ENCODE data around the gene SLC35F1.
"Not testable (repeated sequence)": the region's sequence is repeated elsewhere in the genome, so short reads cannot be mapped to it uniquely, and the experiment has no call there.

SLC35F1 gene

DNA sequence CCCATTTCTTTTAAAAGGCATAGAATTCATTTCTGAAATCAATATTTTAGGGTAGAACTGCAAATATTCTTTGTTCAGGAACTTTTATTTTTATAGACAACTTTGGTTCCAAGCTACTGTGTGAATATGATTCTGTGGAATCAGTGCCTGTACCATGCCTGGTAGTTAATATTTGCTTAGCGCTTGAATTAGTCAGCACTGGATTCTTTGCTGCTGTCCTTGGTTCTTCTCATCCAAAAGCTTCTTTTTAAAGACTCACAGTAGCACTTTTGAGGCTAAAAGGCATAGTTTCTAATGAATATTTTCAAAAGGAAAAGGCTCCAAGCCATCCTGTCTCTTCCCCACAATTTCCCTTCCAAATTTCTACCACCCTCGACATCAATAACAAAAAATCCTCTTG lies 109.5 kb downstream of the SLC35F1 start:
- DNase-seq: no peak

DNA sequence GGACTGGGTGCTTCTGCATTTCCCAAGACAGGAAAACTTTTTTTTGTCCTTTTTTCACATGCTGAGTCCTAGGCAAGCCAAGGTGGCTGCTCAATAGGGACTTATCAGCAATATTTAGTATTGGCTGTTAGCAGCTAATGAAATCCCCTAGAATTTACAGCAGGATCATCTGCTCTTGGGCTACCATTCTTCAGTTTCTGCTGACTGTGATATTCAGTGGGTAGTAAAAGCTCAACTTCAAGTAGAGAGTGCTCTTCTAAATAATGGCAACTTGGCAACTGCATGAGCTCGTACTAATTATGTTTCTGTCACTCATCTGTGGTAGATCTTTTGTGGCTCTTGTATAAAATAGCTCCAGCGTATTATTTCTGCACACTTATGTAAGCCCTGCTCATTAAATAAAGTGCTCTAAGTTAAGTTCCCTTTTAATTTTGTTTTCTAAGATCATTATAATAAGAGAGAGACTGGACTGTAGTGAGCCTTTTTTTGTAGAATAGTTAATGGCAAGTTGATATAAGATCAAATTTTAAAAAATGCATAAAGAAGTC lies 110.3 kb downstream of the SLC35F1 start:
- no peak for DNase-seq

DNA sequence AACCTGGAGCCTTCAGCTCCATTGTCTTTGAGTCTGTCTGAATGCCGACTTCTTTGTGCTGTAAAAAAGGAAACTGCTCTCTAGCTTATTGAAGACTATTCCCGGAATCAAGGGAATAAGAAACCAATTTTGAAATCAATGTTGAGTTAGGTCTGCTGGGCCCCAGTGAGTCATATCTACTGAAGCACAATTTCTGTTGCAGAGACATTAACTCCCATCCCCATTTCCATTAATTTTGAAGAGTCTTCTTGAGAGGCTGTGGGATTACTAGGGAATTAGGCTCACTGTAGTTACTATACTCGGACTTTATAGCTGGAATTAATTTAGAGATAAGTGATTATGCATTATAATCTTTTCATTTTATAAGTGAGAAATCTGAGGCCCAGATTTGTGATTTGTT lies 116.7 kb downstream of the SLC35F1 start:
- no peak for DNase-seq

DNA sequence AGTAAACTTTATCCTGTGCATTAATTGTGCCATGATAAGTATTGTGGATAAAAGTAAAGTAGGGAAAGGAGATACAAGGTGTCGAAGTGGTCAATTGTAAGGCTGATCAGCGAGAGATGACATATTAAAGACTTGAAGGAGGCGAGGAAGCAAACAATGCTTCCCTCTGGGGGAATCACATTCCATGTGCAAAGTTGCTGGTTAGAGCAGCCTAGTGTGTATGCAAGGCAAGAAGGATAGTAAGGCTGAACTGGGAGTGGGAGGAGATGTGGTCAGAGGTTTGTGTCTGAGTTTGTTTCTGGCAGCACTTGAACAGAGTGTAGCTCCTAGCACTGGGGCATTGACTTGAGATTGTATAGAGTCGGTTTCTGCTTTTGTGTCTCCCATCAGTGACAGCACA lies 122.9 kb downstream of the SLC35F1 start:
- no peak for DNase-seq

DNA sequence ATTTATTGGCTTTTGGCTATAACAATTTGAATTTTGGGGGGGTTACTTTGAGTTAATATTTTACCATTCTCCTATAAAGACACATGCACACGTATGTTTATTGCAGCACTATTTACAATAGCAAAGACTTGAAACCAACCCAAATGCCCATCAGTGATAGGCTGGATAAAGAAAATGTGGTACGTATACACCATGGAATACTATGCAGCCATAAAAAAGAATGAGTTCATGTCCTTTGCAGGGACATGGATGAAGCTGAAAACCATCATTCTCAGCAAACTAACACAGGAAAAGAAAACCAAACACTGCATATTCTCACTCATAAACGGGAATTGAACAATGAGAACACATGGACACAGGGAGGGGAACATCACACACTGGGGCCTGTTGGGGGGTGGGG lies 130.4 kb downstream of the SLC35F1 start:
- not testable (repeated sequence) for DNase-seq

DNA sequence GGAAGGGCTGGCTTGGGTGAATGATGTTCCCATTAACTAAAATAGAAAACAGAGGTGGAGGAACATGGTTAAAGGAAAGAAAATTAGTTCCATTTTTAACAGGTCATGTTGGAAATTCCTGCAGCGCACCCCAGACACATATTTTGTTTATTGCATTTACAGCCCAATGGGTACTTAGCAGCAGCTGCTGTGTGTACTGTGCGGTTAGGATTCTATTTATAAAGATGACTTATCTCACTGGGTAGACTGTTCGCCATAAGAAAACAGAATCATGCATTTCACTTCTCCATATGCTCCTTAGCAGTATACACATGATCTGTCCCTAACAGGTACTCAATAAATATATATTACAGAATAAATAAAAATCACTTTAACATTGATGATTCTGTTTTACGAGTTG lies 135.8 kb downstream of the SLC35F1 start:
- DNase-seq: no peak

DNA sequence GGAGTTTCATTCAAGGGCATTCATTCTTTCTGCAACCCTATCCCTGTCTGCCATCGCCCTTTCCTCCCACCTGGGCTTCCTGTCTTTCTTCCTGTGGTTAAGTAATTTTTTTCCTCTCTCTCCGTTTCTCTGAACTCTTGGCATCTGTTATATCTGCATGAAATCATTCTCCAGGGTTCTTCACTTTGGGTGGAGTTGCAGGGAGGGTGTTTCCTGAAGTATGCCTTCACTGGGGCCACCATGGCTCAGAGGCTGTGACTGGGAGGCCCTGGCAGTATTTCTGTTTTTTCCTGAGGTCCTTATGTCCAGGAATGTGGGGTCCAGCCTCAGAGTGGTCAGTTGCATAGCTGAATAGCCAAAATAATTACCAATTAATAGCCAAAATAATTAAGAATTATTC lies 137.2 kb downstream of the SLC35F1 start:
- DNase-seq: no peak

DNA sequence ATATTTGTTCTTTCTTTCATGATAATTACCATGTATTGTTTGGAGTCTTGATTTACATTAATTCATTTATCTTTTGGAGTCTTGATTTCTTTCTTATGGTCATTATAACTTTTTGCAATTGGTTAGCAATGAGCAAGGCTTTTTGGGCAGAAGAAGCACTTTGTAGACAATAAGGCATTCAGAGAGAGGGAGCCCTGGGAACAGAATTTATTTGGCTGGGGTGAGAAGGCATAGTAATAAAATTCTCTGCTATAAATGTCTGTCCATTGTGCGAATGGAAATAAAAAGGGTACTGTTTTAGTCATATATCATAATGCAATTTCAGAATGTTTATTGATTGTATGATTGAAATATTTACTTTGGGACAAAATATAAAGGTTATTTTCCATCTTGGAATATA lies 147.0 kb downstream of the SLC35F1 start:
- DNase-seq: no peak

DNA sequence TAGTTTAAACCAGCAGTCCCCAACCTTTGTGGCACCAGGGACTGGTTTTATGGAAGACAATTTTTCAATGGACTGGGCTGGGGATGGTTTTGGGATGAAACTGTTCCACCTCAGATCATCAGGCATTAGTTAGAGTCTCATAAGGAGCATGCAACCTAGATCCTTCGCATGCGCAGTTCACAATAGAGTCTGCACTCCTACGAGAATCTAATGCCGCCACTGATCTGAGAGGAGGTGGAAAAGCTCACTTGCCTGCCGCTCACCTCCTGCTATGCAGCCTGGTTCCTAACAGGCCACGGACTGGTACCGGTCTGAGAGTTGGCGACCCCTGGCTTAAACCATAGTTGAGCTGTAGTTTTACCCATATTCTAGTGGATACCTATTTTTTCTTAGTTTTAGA lies 154.6 kb downstream of the SLC35F1 start:
- DNase-seq: no peak

DNA sequence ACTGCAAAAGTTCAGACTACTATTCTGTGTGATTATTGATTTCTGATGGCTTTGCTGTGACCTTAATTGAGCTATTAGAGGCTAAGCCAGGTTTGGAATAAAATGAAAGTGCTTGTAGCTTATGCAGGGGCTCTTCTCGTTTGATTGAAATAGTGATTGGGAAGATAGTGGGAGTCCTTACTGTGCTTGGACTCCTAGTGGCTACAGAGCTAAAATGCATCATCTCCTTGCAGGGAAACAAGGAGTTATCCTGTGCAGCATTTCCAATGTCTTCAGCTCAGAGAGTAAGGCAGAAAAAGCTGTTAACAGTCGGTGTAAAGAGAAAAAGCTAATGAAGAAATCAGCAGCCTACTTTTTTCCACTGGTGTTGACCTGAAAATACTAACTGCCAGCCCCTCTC lies 173.5 kb downstream of the SLC35F1 start:
- no peak for DNase-seq

DNA sequence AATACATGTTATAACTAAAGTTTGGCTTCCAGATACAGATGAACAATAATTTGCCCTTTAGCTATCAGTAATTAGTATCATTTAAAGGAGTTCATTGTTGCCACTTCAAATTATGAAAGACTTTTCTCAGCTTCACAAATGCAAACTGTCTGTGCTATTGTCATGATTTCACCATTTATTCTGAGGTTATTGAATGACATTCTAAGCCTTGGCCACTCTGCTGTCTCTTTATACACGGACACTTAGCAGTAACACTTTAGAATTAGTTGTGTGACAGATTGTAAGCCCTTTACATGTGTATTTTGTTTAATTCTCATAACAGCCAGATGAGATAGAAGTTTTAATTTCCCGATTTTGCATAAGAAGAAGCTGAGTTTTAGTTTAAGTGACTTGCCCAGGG lies 176.6 kb downstream of the SLC35F1 start:
- no peak for DNase-seq

DNA sequence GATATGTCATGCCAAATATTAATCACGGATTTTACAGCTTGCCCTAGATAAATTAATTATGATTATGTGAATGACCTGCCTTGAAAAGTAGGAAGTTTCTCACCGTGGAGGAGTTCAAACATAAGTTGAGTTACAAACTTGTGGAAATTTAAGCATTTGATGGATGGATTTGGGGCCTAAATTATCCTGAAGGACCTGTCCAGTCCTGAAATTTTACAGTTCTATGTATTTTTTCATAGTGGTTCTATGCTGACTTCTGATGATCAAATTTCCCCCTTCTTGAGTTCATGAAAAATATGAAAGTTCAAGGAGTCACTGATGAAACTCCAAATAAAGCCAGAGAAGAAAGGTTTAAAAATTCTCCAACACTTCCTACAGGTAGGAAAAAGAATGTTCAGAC lies 178.6 kb downstream of the SLC35F1 start:
- no peak for DNase-seq

DNA sequence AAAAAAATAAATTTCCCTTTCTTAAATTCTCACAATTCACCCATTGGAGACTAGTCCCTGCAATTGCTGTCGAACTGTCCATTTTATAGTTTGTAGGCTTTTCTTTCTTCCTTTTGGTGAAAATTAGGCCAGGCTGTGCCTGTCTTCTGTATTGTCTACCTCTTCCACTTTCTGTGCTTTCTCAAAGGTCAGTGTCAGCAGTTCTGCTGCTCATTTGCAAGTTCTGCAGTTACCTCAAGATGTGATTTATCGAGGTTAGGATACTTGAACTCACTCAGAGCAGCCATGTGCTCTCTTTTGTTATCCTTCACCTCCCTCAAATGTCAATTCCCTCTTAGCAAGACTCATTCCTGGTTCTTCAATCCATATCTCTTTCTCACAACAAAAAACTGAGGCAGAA lies 179.1 kb downstream of the SLC35F1 start:
- no peak for DNase-seq

DNA sequence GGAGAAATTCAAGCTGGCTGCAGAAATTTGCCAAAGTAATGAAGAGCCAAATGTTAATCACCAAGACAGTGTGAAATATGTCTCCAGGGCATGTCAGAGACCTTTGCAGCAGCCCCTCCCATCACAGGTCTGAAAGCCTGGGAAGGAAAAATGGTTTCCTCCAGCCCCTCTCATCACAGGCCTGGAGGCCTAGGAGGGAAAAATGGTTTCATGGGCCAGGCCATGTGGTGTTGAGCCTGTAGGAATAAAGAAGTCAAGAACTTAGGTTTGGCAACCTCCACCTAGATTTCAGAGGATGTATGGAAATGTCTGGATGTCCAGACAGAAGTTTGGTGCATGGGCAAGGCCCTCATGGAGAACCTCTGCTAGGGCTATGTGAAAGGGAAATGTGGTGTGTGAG lies 185.0 kb downstream of the SLC35F1 start:
- DNase-seq: no peak

DNA sequence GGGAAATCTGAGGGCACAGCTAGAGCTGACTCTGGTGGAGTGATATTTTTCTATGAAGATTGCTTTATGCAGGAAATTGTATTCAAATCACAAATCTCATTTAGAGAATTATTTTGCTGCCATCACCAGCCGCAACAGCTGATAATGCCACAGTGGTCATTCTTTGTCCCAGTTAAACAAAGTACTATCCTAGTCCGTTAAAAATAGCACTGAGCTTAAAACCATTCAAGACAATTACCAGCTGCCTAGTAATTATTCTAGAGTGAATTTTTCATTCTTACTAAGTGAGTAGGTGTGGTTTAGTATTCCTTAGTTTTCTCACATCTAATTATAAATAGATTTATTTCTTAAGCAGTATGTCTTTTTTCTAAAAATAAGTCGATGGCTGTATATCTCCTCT lies 190.5 kb downstream of the SLC35F1 start:
- DNase-seq: no peak

DNA sequence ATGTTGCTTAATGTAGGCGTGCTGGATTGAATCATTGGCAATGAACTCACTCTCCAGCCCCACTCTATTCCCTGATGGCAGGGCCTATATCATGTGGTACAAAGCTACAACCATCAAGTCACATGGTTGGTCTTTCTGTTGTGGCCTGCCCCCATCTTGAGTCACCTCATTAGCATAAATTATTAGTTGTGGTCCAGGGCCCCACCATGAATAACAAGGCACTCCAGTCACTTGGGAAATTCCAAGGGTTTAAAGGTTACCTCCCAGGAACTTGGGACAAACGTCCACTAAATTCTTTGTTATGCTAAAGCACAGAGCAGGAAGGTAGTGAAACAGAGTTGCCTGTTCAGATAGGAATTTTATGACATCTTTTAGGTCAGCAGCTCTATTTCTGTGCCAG lies 193.7 kb downstream of the SLC35F1 start:
- DNase-seq: no peak

DNA sequence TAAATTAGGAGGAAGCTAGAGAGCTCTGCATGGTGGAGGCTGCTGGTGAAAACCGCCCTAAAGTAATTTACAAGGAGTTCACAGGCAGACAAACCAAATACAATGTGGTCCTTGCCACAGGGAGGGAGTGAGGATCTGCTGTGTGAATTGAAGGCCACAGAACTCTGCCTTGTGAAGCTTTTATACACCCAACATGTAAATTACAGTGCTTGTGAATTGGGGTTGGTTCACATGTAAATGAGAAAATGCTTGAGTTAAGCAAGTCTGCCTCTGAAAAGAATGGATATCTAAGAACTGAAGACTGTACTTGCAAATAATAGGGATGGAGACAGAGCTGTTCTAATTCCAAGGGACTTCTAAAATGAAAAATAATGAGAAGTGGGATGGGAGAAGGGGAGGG lies 194.2 kb downstream of the SLC35F1 start:
- no peak for DNase-seq

DNA sequence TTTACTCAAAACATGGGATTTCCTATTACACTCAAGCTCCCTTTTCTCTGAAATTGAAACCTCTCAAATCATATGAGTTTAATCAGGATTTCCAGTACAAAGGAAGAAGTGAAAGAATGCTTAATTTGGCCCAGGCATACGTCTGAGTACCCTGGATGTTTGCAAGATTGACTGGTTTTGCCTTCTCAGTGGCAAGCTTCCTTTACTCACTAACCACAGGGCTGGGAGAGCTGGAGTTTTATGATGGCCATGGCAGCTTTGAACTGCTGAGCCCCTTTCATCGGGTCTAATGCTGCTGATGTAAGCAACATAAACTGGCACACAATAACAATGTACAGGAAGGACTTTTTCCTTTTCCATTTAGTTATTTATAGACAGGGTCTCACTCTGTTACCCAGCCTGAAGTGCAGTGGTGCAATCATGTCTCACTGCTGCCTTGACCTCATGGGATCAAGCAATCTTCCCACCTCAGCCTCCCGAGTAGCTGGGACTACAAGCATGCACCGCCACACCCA lies 194.8 kb downstream of the SLC35F1 start:
- peak; percentile 6 to 14 for DNase-seq

DNA sequence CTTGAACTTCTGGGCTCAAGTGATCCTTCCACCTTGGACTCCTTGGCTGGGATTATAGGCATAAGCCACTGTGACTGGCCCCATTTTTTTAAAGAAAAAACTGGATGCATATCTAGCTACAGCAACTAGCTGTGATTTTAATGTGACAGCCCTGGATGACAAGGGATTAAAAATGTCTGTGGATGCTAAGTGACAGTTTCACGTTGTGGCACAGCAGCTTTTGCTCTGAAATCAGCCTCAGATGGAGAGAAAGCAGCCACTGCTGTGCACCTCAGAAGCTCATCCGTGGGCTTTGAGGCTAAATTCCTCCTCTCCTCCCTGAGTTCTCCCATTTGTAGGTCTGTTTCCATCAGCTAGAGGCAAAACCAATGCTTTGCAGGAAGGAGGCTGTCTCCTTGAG lies 195.3 kb downstream of the SLC35F1 start:
- DNase-seq: no peak

DNA sequence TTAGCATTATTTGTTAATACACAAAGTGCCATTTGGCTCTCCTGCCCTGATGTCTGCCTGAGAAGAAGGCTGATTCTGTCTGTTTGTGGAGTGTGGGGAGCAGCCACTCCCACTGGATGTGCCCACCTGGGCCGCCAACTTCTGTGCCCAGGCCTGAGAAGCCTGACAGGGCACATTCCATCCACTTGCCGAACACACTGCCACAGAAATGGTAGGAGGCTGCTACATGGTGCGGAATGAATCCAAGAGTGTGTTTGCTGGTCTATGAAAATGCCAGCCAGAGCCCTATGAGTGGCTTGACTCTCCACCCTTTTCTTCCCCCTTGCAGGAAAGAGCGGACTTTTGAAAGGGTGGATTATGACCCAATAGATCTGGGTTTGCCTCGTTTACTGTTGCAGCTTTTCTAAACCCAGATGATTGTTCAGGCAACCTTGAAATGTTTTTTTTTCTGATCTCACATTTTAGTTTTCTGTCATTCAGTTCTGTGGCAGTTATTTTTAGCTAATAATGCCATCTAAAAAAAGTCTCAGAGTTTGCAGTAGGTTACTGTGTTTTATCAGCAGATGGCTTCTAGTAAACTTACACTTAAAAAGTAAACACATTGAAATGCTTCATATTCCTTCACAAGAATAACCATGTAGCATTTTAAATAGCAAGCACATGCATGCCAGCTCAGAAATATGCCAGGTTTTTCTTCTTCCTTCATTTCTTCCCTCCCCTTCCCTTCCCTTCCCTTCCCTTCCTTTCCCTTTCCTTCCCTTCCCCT lies 196.5 kb downstream of the SLC35F1 start:
- no peak for DNase-seq

DNA sequence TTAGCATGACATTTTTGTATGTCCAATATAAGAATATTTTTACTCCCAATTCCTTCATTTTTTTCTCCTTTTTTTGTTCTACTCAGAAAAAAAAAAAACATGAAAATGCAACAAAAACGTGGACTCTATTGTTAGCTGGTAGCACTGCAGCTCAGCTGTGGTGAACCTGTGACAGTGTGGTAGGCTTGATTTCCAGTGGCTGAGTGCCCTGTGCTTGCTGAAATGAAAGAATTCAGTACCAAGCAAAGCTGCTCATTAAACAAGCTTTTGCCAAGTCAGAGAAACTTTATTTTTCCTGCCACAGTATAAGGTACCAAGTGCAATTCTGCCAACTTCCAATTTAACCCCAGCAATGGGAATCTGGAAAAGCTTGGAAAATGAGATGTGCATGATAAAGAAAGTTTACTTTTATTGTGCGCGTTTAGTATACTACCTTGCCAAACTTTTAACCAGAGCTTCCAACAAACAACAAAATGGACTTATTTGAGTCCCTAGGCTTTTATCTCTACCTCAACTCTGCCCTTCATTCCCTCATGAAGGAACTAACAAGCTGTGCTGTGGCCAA lies 215.2 kb downstream of the SLC35F1 start:
- DNase-seq: no peak

DNA sequence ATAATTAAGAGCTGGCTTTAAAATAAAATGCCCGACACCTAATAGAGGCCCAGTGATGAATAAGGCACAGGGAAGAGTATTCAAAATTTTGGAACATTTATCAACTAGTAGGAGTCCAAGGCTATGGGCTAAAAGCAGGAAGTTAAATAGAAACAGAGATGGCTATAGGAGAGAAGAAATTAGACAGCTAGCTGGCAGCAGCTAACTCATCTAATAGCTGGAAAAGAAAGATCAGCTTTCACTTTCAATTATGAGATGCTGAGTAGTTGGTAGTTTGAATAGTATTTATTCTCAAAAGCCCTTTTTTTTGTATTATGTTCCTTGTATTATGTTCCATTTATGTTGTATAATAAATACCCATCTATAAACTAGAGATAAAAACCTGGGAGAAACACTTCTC lies 215.7 kb downstream of the SLC35F1 start:
- DNase-seq: peak in 1 of 2 experiments; percentile 19

DNA sequence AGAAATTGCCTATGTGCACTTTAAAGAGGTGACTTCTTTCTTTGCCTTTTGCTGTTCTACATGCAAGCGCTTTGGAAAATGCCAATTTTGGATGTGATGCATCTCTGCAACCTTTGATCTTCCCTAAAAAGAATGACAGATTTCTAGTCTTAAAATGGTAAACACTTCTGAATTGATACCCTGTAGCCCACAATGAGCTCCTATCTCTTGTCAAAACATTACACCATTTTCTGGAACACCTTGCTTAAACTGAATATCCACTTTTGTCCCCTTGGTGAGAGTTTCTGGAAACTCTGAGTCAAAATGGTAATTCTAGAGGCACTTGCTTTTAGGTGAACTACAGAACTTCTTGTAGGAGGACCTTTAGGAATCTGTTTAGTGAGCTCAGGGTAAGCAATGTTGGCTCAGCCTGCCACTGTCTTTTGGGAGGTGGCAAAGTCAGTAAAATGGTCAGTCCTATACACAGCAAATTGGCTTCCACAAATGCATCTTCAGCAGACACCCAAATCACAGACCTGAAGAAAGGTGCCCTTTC lies 216.5 kb downstream of the SLC35F1 start:
- no peak for DNase-seq

DNA sequence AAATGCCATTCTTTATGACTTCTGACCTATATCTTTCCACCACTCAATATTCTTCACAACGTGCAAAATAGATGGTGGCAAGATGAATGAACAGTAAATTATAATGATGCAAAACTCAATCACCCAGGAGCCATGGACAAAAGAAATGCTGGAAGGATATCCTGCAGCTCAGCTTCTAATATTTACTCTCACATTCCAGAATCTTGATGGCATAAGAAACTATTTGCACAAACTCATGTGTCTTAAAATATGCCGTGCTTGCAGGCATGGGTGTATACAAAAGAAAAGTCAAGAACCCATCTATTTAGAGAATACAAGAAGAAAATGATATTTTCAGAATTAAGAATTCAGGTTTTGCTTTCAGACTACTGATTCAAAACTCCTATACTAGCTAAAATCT lies 217.8 kb downstream of the SLC35F1 start:
- no peak for DNase-seq

All from Kasumi-1 (cell line).